HEK293 (cell line): ENCODE data around the gene LASP1NB.

Experiments used
- ZNF501 ChIP-seq: fragments of 450-650 bp; formaldehyde crosslinking; IDR thresholded peaks from 2 replicates; pipeline ENCODE4 v1.5.1; 2016; ENCODE audit warnings: missing biosample characterization, missing genetic modification characterization
- TF ChIP-seq, protein P1 (sequence below): fragments of 450-650 bp; formaldehyde crosslinking; IDR thresholded peaks from 2 replicates; pipeline ENCODE4 v1.5.1; 2016; ENCODE audit warnings: missing biosample characterization, missing genetic modification characterization

DNA sequence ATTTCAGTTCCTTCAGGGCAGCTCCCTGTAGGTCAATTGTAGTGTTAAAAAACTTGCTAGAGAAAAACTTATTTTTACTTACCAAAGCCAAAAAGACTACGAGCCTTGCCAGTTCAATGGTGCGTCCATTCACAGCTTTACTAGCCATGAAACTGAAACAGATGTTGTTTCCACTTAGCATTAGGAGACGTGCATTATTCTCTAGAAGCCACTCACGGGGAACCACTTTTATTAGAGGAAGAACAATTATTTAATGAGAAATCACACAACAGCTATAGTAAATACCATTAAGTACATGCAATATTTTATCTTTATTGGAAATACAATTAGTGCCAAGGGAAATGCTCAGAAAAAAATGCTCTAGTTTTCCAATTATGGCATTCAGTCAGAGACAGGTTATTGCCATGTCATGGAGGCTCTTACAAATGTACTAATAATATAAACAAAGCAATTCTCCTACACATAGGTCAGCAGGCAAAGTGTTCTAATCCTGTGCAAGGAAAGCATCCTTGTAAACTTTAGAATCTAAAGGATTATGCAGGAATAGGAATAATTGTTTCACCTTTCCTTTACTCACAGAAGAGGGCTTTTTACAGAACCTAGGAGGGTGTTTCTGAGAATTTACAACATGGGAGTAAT, 17.4 kb downstream of the LASP1NB start:
- TF ChIP-seq ZNF501 (tag by site-specific recombination): no peak
- TF ChIP-seq, protein P1, sequence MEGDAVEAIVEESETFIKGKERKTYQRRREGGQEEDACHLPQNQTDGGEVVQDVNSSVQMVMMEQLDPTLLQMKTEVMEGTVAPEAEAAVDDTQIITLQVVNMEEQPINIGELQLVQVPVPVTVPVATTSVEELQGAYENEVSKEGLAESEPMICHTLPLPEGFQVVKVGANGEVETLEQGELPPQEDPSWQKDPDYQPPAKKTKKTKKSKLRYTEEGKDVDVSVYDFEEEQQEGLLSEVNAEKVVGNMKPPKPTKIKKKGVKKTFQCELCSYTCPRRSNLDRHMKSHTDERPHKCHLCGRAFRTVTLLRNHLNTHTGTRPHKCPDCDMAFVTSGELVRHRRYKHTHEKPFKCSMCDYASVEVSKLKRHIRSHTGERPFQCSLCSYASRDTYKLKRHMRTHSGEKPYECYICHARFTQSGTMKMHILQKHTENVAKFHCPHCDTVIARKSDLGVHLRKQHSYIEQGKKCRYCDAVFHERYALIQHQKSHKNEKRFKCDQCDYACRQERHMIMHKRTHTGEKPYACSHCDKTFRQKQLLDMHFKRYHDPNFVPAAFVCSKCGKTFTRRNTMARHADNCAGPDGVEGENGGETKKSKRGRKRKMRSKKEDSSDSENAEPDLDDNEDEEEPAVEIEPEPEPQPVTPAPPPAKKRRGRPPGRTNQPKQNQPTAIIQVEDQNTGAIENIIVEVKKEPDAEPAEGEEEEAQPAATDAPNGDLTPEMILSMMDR: no peak
